Measurements from ENCODE around the gene ARHGDIB.
A peak's percentile ranks its signal among the peaks of the same experiment; 100 is the strongest.

ARHGDIB gene

DNA sequence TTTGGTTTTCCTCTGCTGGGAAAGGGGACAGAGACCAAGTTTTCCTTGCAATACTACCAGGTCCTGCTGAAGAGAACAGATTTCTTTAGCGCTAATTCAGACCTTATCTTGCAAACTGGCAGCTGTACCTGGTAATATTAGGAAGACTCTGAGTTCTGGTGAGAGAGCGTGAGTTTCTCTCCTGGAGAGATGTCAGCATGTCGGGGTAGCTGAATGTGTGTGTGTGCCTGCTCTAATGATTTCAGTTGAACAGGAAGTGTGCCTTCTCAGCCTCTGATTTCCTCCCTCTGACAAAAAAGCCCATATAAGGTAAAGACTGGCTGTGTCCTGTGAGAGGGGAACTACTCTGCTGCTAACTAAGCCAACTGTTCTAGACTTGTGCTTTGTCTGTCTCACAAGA is 12.7 kb downstream of the ARHGDIB start:
- DNase-seq (ENCODE audit: low read depth) = peak; percentile 58
- TF ChIP-seq, protein P1, sequence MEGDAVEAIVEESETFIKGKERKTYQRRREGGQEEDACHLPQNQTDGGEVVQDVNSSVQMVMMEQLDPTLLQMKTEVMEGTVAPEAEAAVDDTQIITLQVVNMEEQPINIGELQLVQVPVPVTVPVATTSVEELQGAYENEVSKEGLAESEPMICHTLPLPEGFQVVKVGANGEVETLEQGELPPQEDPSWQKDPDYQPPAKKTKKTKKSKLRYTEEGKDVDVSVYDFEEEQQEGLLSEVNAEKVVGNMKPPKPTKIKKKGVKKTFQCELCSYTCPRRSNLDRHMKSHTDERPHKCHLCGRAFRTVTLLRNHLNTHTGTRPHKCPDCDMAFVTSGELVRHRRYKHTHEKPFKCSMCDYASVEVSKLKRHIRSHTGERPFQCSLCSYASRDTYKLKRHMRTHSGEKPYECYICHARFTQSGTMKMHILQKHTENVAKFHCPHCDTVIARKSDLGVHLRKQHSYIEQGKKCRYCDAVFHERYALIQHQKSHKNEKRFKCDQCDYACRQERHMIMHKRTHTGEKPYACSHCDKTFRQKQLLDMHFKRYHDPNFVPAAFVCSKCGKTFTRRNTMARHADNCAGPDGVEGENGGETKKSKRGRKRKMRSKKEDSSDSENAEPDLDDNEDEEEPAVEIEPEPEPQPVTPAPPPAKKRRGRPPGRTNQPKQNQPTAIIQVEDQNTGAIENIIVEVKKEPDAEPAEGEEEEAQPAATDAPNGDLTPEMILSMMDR (IDR thresholded peaks at IDR 0.05; ENCODE audit: insufficient read depth, low read depth, low read length, missing control alignments) = no peak
- no peak overlapping the region for H3K4me3 ChIP-seq (ENCODE audit: low read length)

DNA sequence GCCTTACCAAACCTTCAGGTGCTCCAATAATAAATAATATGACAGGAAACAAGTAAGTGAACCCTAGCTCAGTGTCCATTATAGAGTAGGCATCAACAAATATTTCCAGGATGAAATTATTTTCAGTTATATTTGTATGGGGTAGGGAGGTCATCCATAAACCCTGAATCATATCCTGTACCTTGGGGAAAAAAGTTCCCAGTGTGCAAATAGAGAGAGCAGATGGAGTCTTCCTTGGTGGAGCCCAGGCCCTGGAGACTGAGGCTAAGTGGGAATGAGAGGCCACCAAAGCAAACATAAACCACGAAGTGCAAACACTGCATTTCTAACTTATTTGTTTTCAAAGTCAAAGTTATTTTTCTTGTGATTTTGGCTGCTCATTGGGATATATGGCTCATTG is 14.5 kb downstream of the ARHGDIB start:
- no peak overlapping the region for H3K4me3 ChIP-seq (ENCODE audit: low read length)
- TF ChIP-seq, protein P1 (IDR thresholded peaks at IDR 0.05; ENCODE audit: insufficient read depth, low read depth, low read length, missing control alignments) = no peak
- DNase-seq (ENCODE audit: low read depth) = no peak

DNA sequence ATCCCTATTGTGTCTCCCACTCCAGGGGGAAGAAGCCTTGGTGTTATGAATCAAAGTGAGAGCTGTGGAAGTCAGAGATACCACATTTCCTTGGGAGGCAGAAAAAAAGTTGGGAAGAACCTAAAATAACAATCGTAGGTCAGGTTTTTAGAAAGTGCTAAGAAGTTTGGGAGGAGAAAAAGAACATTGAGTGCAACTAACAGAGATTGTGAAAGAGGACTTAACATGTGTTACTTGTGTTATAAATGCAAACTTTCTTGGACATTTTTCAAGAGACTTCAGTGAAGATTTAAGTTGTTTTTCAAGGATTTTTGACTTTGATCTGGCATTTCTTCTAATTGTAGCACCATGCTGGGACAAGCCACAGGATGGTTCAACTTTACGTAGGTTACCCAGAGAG is 15.2 kb downstream of the ARHGDIB start:
- H3K4me3 ChIP-seq (ENCODE audit: low read length) = no peak overlapping the region
- TF ChIP-seq, protein P1 (IDR thresholded peaks at IDR 0.05; ENCODE audit: insufficient read depth, low read depth, low read length, missing control alignments) = no peak
- DNase-seq (ENCODE audit: low read depth) = no peak

DNA sequence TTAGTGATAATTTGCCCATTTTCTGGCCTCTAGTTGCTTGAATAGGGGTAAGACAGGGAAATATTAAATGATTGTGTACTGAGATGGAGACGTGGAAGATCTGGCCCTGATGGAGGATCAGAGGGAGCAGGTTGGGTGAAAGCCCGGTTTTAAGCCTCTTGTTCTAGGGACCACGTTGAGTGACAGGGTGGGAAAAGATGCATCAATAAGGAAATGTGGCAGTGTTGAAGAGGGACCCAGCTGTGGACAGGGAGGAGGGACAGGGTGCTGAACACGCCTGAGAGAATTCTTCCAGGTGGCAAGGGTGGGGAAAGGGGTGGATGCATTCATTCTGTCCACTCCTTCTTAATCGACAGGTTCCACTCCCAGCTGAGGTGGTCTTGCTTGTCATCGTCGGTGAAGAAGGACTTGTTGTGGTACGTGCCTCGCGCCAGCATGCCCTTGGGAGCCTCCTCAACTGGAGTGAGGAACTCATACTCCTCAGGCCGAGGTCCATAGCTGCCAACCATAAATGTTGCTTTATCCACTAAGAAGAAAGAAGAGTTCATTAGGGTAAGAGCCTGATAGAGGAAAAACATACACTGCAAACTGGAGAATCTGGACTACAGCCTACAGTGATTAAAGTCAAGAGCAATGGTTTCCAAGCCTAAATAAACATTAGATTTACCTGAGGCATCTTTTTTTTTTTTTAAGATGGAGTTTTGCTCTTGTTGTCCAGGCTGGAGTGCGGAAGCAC is 19.0 kb downstream of the ARHGDIB start:
- TF ChIP-seq, protein P1 (IDR thresholded peaks at IDR 0.05; ENCODE audit: insufficient read depth, low read depth, low read length, missing control alignments) = no peak
- H3K4me3 ChIP-seq (ENCODE audit: low read length) = no peak overlapping the region
- no peak for DNase-seq (ENCODE audit: low read depth)

DNA sequence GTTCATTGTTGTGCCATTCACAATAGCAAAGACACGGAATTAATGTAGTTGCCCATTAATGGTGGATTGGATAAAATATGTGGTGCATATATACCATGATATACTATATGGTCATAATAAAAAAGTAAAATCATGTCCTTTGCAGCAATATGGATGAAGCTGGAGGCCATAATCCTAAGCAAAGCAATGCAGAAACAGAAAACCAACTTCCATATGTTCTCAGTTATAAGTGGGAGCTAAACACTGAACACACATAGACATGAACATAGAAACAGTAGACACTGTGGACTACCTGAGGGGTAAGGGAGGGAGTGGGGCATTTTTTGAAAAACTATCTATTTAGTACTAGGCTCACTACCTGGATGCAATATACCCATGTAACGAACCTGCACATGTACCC is 20.0 kb downstream of the ARHGDIB start:
- TF ChIP-seq, protein P1 (IDR thresholded peaks at IDR 0.05; ENCODE audit: insufficient read depth, low read depth, low read length, missing control alignments) = no peak
- no peak for DNase-seq (ENCODE audit: low read depth)
- no peak overlapping the region for H3K4me3 ChIP-seq (ENCODE audit: low read length)

DNA sequence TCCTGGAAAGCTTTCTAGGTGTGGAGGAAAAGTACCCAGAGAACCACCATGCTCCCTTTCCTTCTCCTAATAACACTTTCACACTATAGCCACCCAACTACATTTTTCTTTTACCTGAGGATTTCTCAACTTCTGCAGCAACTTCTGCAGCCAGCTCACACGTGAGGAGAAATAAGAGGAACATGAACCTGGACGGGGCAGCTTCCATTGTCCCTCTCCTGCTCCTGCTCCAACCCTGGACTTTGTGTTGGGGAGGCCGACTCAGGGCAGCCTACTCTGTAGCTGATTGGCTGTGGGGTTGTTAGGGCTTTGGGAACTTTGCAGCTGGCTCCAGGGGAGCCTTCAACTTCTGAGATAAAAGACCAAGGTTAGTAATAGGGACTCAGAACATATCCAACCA is 23.1 kb downstream of the ARHGDIB start, which contains the start of gene ERP27:
Gene ERP27, minus strand, starts transcription at position 237 of the 400 bp plus-strand sequence. Its CDS starts 29 bp downstream, at position 208.
- no peak within 1 kb of the TSS for H3K4me3 ChIP-seq (ENCODE audit: low read length)
- no peak for DNase-seq (ENCODE audit: low read depth)
- TF ChIP-seq, protein P1 (IDR thresholded peaks at IDR 0.05; ENCODE audit: insufficient read depth, low read depth, low read length, missing control alignments) = no peak

DNA sequence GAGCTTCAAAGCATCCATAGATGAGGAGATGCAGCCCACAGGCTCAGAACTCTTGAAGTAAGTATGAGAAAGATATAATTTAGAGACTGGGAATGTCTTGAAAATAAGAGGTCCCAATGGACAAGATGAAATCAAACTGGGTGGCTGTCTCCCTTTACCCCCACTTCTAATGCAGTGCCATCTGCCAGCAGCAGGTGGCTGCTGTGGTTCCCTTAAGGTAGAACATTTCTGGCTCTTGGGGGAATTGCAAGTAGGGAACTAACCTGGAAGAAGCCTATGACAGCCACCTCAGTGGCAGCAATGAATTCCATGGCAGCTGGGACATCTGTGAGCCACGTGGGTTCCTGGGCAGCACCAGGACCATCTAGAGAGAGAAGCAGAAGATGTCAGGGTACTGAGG is 23.7 kb downstream of the ARHGDIB start:
- DNase-seq (ENCODE audit: low read depth) = no peak
- no peak overlapping the region for H3K4me3 ChIP-seq (ENCODE audit: low read length)
- TF ChIP-seq, protein P1 (IDR thresholded peaks at IDR 0.05; ENCODE audit: insufficient read depth, low read depth, low read length, missing control alignments) = no peak

Data from epithelial cell of esophagus (primary cell).